GM19372 (cell line): ENCODE data around the gene MCF2L.

Experiments used
- ATAC-seq: cut with Tn5 transposase; IDR thresholded peaks from one replicate; pipeline ENCODE4 v1.9.1; 2021; ENCODE audit warnings: mild to moderate bottlenecking, low read depth, moderate library complexity; ENCODE audit not compliant: unreplicated experiment

MCF2L gene

GRCh38 chr13:113119166-113119821 lies 150.3 kb downstream of the MCF2L start:
- ATAC-seq, result no peak

GRCh38 chr13:113119822-113120189 lies 150.8 kb downstream of the MCF2L start:
- ATAC-seq, result no peak

GRCh38 chr13:113120300-113121182 lies 151.5 kb downstream of the MCF2L start:
- no peak for ATAC-seq

GRCh38 chr13:113121183-113121927 lies 152.3 kb downstream of the MCF2L start:
- no peak for ATAC-seq

- no peak for ATAC-seq
These were observed 153.0 kb downstream of the MCF2L start for GRCh38 chr13:113121928-113122471.

GRCh38 chr13:113122550-113123225 lies 153.7 kb downstream of the MCF2L start, which contains the start of gene F10:
TSS of gene F10 (plus strand) at chr13:113122799. CDS start at chr13:113122856, 57 bp downstream.
- no peak for ATAC-seq

- ATAC-seq, result no peak
These were observed 154.5 kb downstream of the MCF2L start for GRCh38 chr13:113123226-113124201.

- ATAC-seq, result no peak
These were observed 155.4 kb downstream of the MCF2L start for GRCh38 chr13:113124211-113124970.

- no peak for ATAC-seq
These were observed 156.7 kb downstream of the MCF2L start for GRCh38 chr13:113125506-113126264.

GRCh38 chr13:113126265-113127150 lies 157.5 kb downstream of the MCF2L start:
- no peak for ATAC-seq

GRCh38 chr13:113129480-113129879 lies 160.5 kb downstream of the MCF2L start:
- ATAC-seq, result no peak

- no peak for ATAC-seq
These were observed 161.1 kb downstream of the MCF2L start for GRCh38 chr13:113129921-113130750.

GRCh38 chr13:113135281-113135760 lies 166.3 kb downstream of the MCF2L start:
- no peak for ATAC-seq

GRCh38 chr13:113137691-113138298 lies 168.8 kb downstream of the MCF2L start:
- no peak for ATAC-seq
